Adrenal gland (tissue), 12 donors: ENCODE results near the gene NR2F6. TPM values are rescaled to one million over a fixed set of nuclear protein-coding genes. Genes with fewer than 3 reads are reported as not detected.
A peak's percentile ranks its signal among the peaks of the same experiment; 100 is the strongest.

Experiments used
- DNase-seq, 7 donors: peaks; one replicate each; pipeline ENCODE4 v3.0.0-alpha.2; 2019 to 2020
- H3K27ac ChIP-seq, 5 donors: fragments of 200-600 bp; sonication (generic) in 4 of 5; 1 replicate in 3 of 5; 2 replicates in 2 of 5; pipeline versions ENCODE4 v1.5.1 to v1.8.0; 2016 to 2020; ENCODE audit warnings: mild to moderate bottlenecking in 1 of 5
- H3K27me3 ChIP-seq: fragments of 200-600 bp; 2 replicates; pipeline ENCODE4 v1.8.0; 2021
- H3K36me3 ChIP-seq, 2 donors: fragments of 200-600 bp; replicated peaks in 1 of 2; 1 replicate in 1 of 2; 2 replicates in 1 of 2; pipeline versions ENCODE4 v1.5.1 to v1.8.0; 2018 to 2022
- H3K4me1 ChIP-seq, 2 donors: fragments of 200-600 bp; replicated peaks in 1 of 2; 1 replicate in 1 of 2; 2 replicates in 1 of 2; pipeline versions ENCODE4 v1.5.1 to v1.8.0; 2018 to 2021
- H3K4me3 ChIP-seq, 4 donors: fragments of 200-600 bp; sonication (generic) in 3 of 4; one replicate each; pipeline ENCODE4 v1.5.1; 2016 to 2018
- H3K9me3 ChIP-seq, 3 donors: fragments of 200-600 bp; sonication (generic) in 1 of 3; replicated peaks in 1 of 3; 1 replicate in 2 of 3; 2 replicates in 1 of 3; pipeline versions ENCODE4 v1.5.1 to v1.8.0; 2016 to 2021
- POLR2A ChIP-seq, 2 donors: fragments of 450-650 bp; IDR thresholded peaks; one replicate each; pipeline ENCODE4 v1.6.1; 2017; ENCODE audit warnings: antibody characterized with exemption in 2 of 2, mild to moderate bottlenecking in 2 of 2, moderate library complexity in 1 of 2
- WGBS, 4 donors: extraction: QIAGEN DNeasy Blood & Tissue Kit in 2 of 4; methylation state at CpG; one replicate each; pipeline versions ENCODE4 v1.1.5 to v1.1.7; 2013 to 2017; 5-methylcytosine and 5-hydroxymethylcytosine counted together
- intact Hi-C, 2 donors: fragments of 100-400 bp; cut with DNase I; formaldehyde crosslinking; loops; one replicate each; pipeline versions ENCODE4 v1.14.1 to v1.15.0; 2022 to 2023
- polyA plus RNA-seq, 3 donors: library from polyadenylated mRNA; stranded (reverse); fragments of 200-250 nt in 2 of 3; fragments of 350-450 nt in 1 of 3; fragmentation: Illumina TruSeq in 1 of 3; extraction: RNeasy Lipid Tissue Mini Kit (QIAGEN cat#74804) in 1 of 3; gene quantifications; one replicate each; pipeline ENCODE4 v1.2.3, GENCODE V29; 2013 to 2014
- total RNA-seq, 9 donors: library from RNA; depleted of rRNA in 4 of 9; stranded (reverse); fragments of >200 nt in 4 of 9; fragments of 120-200 nt in 1 of 9; fragmentation: NEBNext Ultra II Directional in 1 of 9; extraction: Animal tissue kit (Norgen Biotek cat#: 25700) in 1 of 9; gene quantifications; one replicate each; pipeline versions ENCODE4 v1.1.0 to v1.2.4, GENCODE V29; 2013 to 2023
- TF ChIP-seq, protein P1 (sequence below), 6 experiments: fragments of 450-650 bp in 4 of 6; fragments of 200-600 bp in 2 of 6; sonication (generic) in 1 of 6; IDR thresholded peaks; 1 replicate in 5 of 6; 2 replicates in 1 of 6; pipeline versions ENCODE4 v1.5.1 to v1.8.0; 2016 to 2021; ENCODE audit warnings: antibody characterized with exemption in 6 of 6, mild to moderate bottlenecking in 2 of 6, moderate library complexity in 1 of 6
- donor health status: healthy with polysubstance abuse.
- donor health status: Bipolar disorder and iron deficiency.
- donor health status: DM: yes; HTN: yes; CAD: no.
- donor health status: DM: no; HTN: no; CAD: no.
- donor health status: DM: no; HTN: no; CAD: no.
- donor health status: DM: yes; HTN: yes; CAD: no.

The NR2F6 gene
- total and polyA plus RNA-seq, 12 donors: 6.6 to 140 (median 39.8) TPM

DNA sequence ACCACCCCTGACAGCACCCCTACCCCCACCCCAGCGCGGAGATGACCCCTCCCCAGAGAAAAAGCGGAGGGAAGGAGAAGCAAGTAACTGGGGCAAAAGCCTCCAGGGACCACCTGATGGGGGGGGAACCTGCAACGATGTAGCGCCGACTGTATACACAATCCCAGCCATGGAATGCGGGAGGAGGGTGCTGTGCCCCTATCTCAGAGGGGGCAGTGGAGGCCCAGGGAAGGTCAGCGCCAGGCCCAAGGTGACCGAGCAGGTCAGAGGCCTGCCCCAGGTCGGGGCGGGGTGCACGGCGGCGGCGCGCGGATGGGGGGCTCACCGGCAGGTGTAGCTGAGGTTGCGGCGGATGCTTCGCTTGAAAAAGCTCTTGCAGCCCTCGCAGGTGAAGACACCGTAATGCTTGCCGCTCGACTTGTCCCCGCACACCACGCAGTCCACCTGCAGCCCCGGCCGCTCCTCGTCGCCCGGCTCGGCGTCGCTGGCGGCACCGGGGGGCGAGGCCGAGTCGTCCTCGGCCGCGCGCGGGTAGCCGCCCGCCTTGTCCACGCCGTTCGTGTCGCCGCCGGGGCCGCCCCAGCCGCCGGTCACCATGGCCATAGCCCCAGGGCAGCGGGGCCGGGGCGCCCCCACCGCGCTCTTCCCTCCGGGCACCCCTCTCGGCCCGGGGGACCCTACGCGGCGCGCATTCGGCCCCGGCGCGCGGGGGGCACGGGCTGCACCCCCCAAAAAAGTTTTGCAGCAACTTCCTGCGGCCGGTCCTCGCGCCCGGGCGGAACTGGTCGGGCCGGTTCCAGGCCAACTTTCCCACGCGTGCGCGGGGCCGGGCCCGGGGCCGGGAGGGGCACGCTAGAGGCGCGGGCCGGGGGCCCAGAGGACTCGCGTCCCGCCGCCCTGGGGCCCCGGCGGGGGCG, 843 bp downstream of the NR2F6 start:
- H3K4me1 ChIP-seq: peaks cover 0 to 22% of the 10 kb centered on the region in 2 donors
- WGBS, 4 donors: 0 to 3% (median 1%) methylated on average over 5 to 99 of the region's 100 CpGs
- no peaks in the 10 kb centered on the region for H3K27me3 ChIP-seq
- peak overlapping the region in 3 of 4 donors; percentile 45 to 99 (median 76) for H3K4me3 ChIP-seq
- H3K9me3 ChIP-seq: no peaks in the 10 kb centered on the region
- TF ChIP-seq, protein P1, sequence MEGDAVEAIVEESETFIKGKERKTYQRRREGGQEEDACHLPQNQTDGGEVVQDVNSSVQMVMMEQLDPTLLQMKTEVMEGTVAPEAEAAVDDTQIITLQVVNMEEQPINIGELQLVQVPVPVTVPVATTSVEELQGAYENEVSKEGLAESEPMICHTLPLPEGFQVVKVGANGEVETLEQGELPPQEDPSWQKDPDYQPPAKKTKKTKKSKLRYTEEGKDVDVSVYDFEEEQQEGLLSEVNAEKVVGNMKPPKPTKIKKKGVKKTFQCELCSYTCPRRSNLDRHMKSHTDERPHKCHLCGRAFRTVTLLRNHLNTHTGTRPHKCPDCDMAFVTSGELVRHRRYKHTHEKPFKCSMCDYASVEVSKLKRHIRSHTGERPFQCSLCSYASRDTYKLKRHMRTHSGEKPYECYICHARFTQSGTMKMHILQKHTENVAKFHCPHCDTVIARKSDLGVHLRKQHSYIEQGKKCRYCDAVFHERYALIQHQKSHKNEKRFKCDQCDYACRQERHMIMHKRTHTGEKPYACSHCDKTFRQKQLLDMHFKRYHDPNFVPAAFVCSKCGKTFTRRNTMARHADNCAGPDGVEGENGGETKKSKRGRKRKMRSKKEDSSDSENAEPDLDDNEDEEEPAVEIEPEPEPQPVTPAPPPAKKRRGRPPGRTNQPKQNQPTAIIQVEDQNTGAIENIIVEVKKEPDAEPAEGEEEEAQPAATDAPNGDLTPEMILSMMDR (IDR thresholded peaks at IDR 0.05): no peak
- TF ChIP-seq POLR2A (IDR thresholded peaks at IDR 0.05): no peak
- H3K36me3 ChIP-seq: peaks cover 0 to 5% of the 10 kb centered on the region in 2 donors
- peak overlapping the region; percentile 18 to 86 (median 70) for H3K27ac ChIP-seq
- intact Hi-C loops: no loop called here
- DNase-seq: peak in 1 of 7 donors; percentile 33

DNA sequence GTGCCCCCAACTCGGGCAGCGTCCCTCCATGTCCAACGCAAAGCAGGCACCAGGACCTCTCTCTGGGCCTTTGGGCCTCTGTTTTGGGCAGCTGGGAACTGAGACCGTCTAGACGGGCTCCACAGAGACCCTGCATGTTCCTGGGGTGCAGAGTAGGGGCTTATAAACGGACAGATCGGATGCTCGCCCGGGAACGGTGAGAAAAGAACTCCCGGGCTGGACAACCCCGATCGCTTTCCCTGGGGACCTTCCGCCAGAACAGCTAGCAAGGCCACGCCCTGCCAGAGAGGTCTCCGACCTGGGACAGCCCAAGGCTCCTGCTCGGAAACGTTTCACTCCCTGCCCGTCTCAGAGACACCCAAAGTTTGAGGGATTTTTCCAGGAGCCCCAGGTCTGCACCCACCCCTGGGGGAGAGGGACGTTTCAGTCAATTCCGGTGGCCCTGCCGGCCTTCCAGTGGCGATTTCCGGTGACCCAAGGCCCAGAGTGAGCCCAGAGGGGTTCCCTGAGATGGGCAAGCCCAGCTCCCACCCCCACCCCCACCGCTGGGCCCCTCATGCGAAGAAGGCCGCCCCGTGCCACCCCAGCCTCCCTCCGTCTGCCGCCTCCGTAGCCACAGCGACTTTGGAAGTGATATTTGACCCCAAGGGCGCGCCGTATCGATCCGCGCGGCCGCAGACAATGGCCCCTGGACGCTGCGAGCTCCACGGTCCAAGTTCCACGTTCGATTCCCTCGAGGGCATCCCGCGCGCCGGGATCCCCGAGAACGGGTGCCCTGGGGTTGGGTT, 1.7 kb downstream of the NR2F6 start:
- Histone ChIP-seq H3K9me3 (no peaks in the 10 kb centered on the region), H3K4me1 (peaks cover 0 to 22% of the 10 kb centered on the region in 2 donors), H3K36me3 (peaks cover 0 to 6% of the 10 kb centered on the region in 2 donors), H3K27ac (peak overlapping the region; percentile 18 to 86 (median 70)), H3K4me3 (peak overlapping the region in 3 of 4 donors; percentile 45 to 99 (median 76)), H3K27me3 (no peaks in the 10 kb centered on the region)
- TF ChIP-seq, protein P1 (IDR thresholded peaks at IDR 0.05): no peak
- peak in 1 of 2 donors; percentile 20 for TF ChIP-seq POLR2A (IDR thresholded peaks at IDR 0.05)
- 11 to 16% (median 11%) methylated on average over 24 to 52 of the region's 52 CpGs; no CpG with 5 or more reads in 1 of the 4 donors for WGBS, 4 donors
- DNase-seq: peak; percentile 56 to 83 (median 78)
- intact Hi-C loops: no loop called here

DNA sequence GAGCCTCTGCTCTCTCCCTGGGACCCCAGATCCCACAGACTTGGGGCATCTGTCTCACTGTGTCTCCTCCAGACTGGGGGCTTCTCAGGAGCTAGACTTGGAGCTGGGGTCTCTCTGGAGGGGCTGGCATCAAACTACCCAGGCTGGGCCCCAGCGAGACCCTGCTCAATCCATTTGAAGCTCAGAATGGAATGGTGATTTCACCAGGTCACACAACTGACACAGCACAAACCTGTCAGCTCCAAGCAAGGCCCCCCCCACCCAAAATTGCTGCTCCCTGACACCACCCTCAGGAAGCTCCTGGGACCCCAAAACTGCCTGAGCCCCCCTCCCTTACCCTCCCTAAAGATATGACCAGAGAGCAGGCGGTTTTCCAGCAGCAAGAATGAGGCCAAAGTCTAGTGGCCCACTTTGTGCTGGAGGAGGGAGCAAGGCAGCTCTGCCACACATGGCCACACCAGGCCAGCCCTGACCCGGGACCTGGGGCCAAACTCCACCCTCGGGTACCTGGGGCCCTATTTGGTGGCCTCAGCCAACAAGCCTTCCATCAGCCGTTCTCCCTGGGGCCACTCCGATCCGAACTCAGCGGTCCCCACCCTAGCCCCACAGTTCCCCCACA, 2.4 kb downstream of the NR2F6 start:
- peak in 1 of 7 donors; percentile 35 for DNase-seq
- no peaks in the 10 kb centered on the region for H3K27me3 ChIP-seq
- intact Hi-C loops: no loop called here
- peak overlapping the region in 3 of 4 donors; percentile 45 to 99 (median 76) for H3K4me3 ChIP-seq
- peak overlapping the region; percentile 18 to 86 (median 70) for H3K27ac ChIP-seq
- TF ChIP-seq, protein P1 (IDR thresholded peaks at IDR 0.05): no peak
- TF ChIP-seq POLR2A (IDR thresholded peaks at IDR 0.05): no peak
- WGBS, 4 donors: 33 to 61% (median 37%) methylated on average over 3 to 8 of the region's 8 CpGs; no CpG with 5 or more reads in 1 of the 4 donors
- H3K4me1 ChIP-seq: peaks cover 0 to 22% of the 10 kb centered on the region in 2 donors
- no peaks in the 10 kb centered on the region for H3K9me3 ChIP-seq
- H3K36me3 ChIP-seq: peaks cover 0 to 7% of the 10 kb centered on the region in 2 donors
